H1 (cell line): Measurements from ENCODE around the gene DHCR7. TPM values are rescaled to one million over a fixed set of nuclear protein-coding genes. Genes with fewer than 3 reads are reported as not detected.
A peak's percentile ranks its signal among the peaks of the same experiment; 100 is the strongest.

ENCODE experiments used
- BCL11A ChIP-seq, 2 experiments: IDR thresholded peaks; one replicate each; pipeline ENCODE4 v1.6.1; 2011; ENCODE audit warnings: low read depth in 2 of 2, low read length in 2 of 2, mild to moderate bottlenecking in 2 of 2
- CTBP2 ChIP-seq: IDR thresholded peaks from 2 replicates; pipeline ENCODE4 v1.7.0; 2011; ENCODE audit warnings: borderline replicate concordance, mild to moderate bottlenecking, moderate library complexity, mixed read lengths, low read length; ENCODE audit not compliant: insufficient read depth, insufficient read length
- HDAC2 ChIP-seq, 2 experiments: fragments of 300-600 bp in 1 of 2; sonication (generic) in 1 of 2; IDR thresholded peaks; 2 replicates each; pipeline ENCODE4 v1.6.1; 2011 to 2012; ENCODE audit warnings: low read depth in 2 of 2, low read length in 2 of 2, mild to moderate bottlenecking in 2 of 2, moderate library complexity in 2 of 2, borderline replicate concordance in 1 of 2, inconsistent platforms in 1 of 2
- HDAC6 ChIP-seq: IDR thresholded peaks from one replicate; pipeline ENCODE4 v1.7.1; 2012; ENCODE audit warnings: low read depth, mild to moderate bottlenecking, inconsistent platforms, low read length, moderate library complexity
- JUN ChIP-seq: IDR thresholded peaks from 2 replicates; pipeline ENCODE4 v1.6.1; 2011; ENCODE audit warnings: low read depth, mild to moderate bottlenecking, improper control_type of control experiment, low read length
- JUND ChIP-seq: IDR thresholded peaks from 2 replicates; pipeline ENCODE4 v1.6.1; 2011; ENCODE audit warnings: mild to moderate bottlenecking, improper control_type of control experiment, low read length
- KDM1A ChIP-seq: fragments of 200-600, 300-600 bp; sonication (generic); IDR thresholded peaks from 2 replicates; pipeline ENCODE4 v1.7.1; 2016; ENCODE audit warnings: mild to moderate bottlenecking, low read length, borderline replicate concordance
- SIN3A ChIP-seq, 2 experiments: IDR thresholded peaks in 1 of 2; conservative IDR thresholded peaks in 1 of 2; 2 replicates each; pipeline ENCODE4 v1.6.1; 2011 to 2012; ENCODE audit warnings: low read length in 2 of 2, improper control_type of control experiment in 1 of 2, low read depth in 1 of 2, mild to moderate bottlenecking in 1 of 2
- SP4 ChIP-seq: IDR thresholded peaks from 2 replicates; pipeline ENCODE4 v1.6.1; 2012; ENCODE audit warnings: low read length, inconsistent platforms
- SRF ChIP-seq: IDR thresholded peaks from 2 replicates; pipeline ENCODE4 v1.6.1; 2011; ENCODE audit warnings: mild to moderate bottlenecking, low read depth, low read length, moderate library complexity
- TCF12 ChIP-seq: IDR thresholded peaks from 2 replicates; pipeline ENCODE4 v1.6.1; 2011; ENCODE audit warnings: low read depth, mild to moderate bottlenecking, low read length
- TEAD4 ChIP-seq: IDR thresholded peaks from 2 replicates; pipeline ENCODE4 v1.6.1; 2012; ENCODE audit warnings: low read depth, low read length, inconsistent platforms, mixed read lengths
- YY1 ChIP-seq: IDR thresholded peaks from 2 replicates; pipeline ENCODE4 v1.6.1; 2011; ENCODE audit warnings: low read depth, mild to moderate bottlenecking, low read length
- polyA plus RNA-seq, 7 experiments: library from polyadenylated mRNA; depleted of rRNA in 3 of 7; stranded (reverse) in 5 of 7; unstranded in 2 of 7; fragments of >200 nt in 5 of 7; fragments of 200-250 nt in 2 of 7; gene quantifications; 1 replicate in 5 of 7; 2 replicates in 1 of 7; 4 replicates in 1 of 7; pipeline versions ENCODE4 v1.2.1 to v1.2.3, GENCODE V29; 2011 to 2013; ENCODE audit warnings: missing spikeins in 2 of 7, mixed read lengths in 2 of 7
- total RNA-seq: library from RNA; stranded (reverse); fragmentation: NEBNext Ultra II Directional; extraction: Animal tissue kit (Norgen Biotek cat#: 25700); gene quantifications from 2 replicates; pipeline ENCODE4 v1.2.1, GENCODE V29; 2021

Gene DHCR7
- total and polyA plus RNA-seq, 2 of the 8 experiments (the other 6 are each of a cell fraction or from before 2014, with no cell fraction given) = 144 to 157 TPM

- TF ChIP-seq HDAC2 (IDR thresholded peaks at IDR 0.05; ENCODE audit: borderline replicate concordance in 1 of 2, low read depth in 2 of 2, low read length in 2 of 2) (peak in 1 of 2 experiments; percentile 76; a peak in 3 of 4 replicates), BCL11A (IDR thresholded peaks at IDR 0.05; ENCODE audit: low read depth in 2 of 2, low read length in 2 of 2) (no peak), SIN3A (conservative IDR thresholded peaks at IDR 0.05 in 1 of 2, IDR thresholded peaks at IDR 0.05 in 1 of 2; ENCODE audit: low read depth in 1 of 2, low read length in 2 of 2) (peak; percentile 39 to 87; a peak in 2 of 4 replicates), KDM1A (no peak), HDAC6 (no peak), TCF12 (no peak), JUN (no peak), SRF (no peak), CTBP2 (no peak), SP4 (peak; percentile 87; the same call in 1 of the 2 replicates), TEAD4 (no peak), JUND (no peak), YY1 (0 out of 2 replicates have a peak, but pooled peaks have one; percentile 31)
These were observed at the start of gene DHCR7 (continued) for GRCh38 chr11:71448257-71449171.
